Heart right ventricle (tissue), 16 donors: ENCODE data around the gene RBBP5. TPM values are rescaled to one million over a fixed set of nuclear protein-coding genes. Genes with fewer than 3 reads are reported as not detected.

Source experiments
- ATAC-seq, 8 donors: fragments of 200-7000 bp; cut with Tn5 transposase; one replicate each; pipeline ENCODE4 v1.9.1; 2020; ENCODE audit warnings: mild to moderate bottlenecking in 8 of 8, moderate library complexity in 8 of 8, moderate number of reproducible peaks in 1 of 8
- DNase-seq, 2 donors: peaks; one replicate each; pipeline ENCODE4 v3.0.0-alpha.2; 2020
- H3K27ac ChIP-seq, 10 donors: fragments of 200-600 bp; sonication (generic) in 2 of 10; one replicate each; pipeline versions ENCODE4 v1.5.0 to v1.8.0; 2020 to 2022; ENCODE audit warnings: mild to moderate bottlenecking in 3 of 10
- H3K27me3 ChIP-seq, 7 donors: fragments of 200-600 bp; one replicate each; pipeline ENCODE4 v1.8.0; 2021 to 2022; ENCODE audit warnings: mild to moderate bottlenecking in 2 of 7
- H3K36me3 ChIP-seq, 9 donors: fragments of 200-600 bp; sonication (generic) in 1 of 9; one replicate each; pipeline versions ENCODE4 v1.5.0 to v1.8.0; 2020 to 2022; ENCODE audit warnings: mild to moderate bottlenecking in 2 of 9
- H3K4me1 ChIP-seq, 9 donors: fragments of 200-600 bp; sonication (generic) in 1 of 9; one replicate each; pipeline versions ENCODE4 v1.5.0 to v1.8.0; 2020 to 2022; ENCODE audit warnings: mild to moderate bottlenecking in 4 of 9
- H3K4me3 ChIP-seq, 10 donors: fragments of 200-600 bp; sonication (generic) in 2 of 10; one replicate each; pipeline versions ENCODE4 v1.5.0 to v1.8.0; 2020 to 2022; ENCODE audit warnings: mild to moderate bottlenecking in 7 of 10, moderate library complexity in 2 of 10
- H3K9me3 ChIP-seq, 11 donors: fragments of 200-600 bp in 10 of 11; sonication (generic) in 2 of 11; one replicate each; pipeline versions ENCODE4 v1.5.0 to v1.8.0; 2013 to 2022; ENCODE audit warnings: mild to moderate bottlenecking in 2 of 11, control low read depth in 1 of 11, moderate library complexity in 1 of 11
- CTCF ChIP-seq, 9 donors: fragments of 200-600 bp; sonication (generic) in 2 of 9; IDR thresholded peaks; one replicate each; pipeline versions ENCODE4 v1.5.0 to v1.8.0; 2021 to 2022; ENCODE audit warnings: antibody characterized with exemption in 9 of 9, mild to moderate bottlenecking in 5 of 9, moderate library complexity in 1 of 9
- WGBS, 2 donors: extraction: QIAGEN DNeasy Blood & Tissue Kit; methylation state at CpG; one replicate each; pipeline ENCODE4 v1.1.7; 2013; ENCODE audit warnings: inconsistent platforms in 1 of 2; 5-methylcytosine and 5-hydroxymethylcytosine counted together
- intact Hi-C, 10 donors: fragments of 100-400 bp; cut with DNase I; formaldehyde crosslinking; loops; one replicate each; pipeline versions ENCODE4 v1.11.1 to v1.14.2; 2022
- polyA plus RNA-seq, 2 donors: library from polyadenylated mRNA; stranded (reverse); fragments of 200-250 nt; gene quantifications; one replicate each; pipeline ENCODE4 v1.2.3, GENCODE V29; 2013
- total RNA-seq, 10 donors: library from RNA; stranded (reverse); fragmentation: NEBNext Ultra II Directional in 3 of 10; extraction: Animal tissue kit (Norgen Biotek cat#: 25700) in 3 of 10; gene quantifications; one replicate each; pipeline versions ENCODE4 v1.2.1 to v1.2.4, GENCODE V29; 2021 to 2023
- donor health status: Arrhythmogenic right ventricular cardiomyopathy.
- donor health status: ischemic (EF 13 %, LVEDD 7.1; RV severe dilation, severe dysfunction).
- donor health status: healthy with polysubstance abuse.
- donor health status: DM: no; HTN: yes; CAD: no.
- donor health status: DM: no; HTN: no; CAD: no.
- donor health status: ischemic (EF 25% LVEDD 6.9; RV normal size, moderate dysfunction).
- donor health status: ischemic (EF 25% LVEDD 5.7; RV mildly dilated, moderate dysfunction).
- donor health status: healthy.
- donor health status: DM: yes; HTN: yes; CAD: no.
- donor health status: Ischemic cardiomyopathy.
- donor health status: ischemic (EF 35%, LVEDD 5.7; RV mildly dilated, moderate dysfunction).
- donor health status: nonischemic (EF 11% LVEDD 7.7; RV severe dilation, severe dysfunction).
- donor health status: DM: yes; HTN: yes; CAD: no.
- donor health status: PGD.
- donor health status: ischemic (EF 29% LVEDD 5.4; RV normal size, mild dysfunction).
- donor health status: nonischemic (EF 23%, LVEDD 6.1; RV moderate dilation, normal function).

RBBP5 gene
- total and polyA plus RNA-seq, 12 donors: 3.4 to 12.4 (median 9.0) TPM

GRCh38 chr1:205057808-205058575 is 63.8 kb downstream of the RBBP5 start:
- no peak overlapping the region for H3K27ac ChIP-seq
- no peak for TF ChIP-seq CTCF (IDR thresholded peaks at IDR 0.05)
- H3K9me3 ChIP-seq: no peaks in the 10 kb centered on the region
- peaks cover 0 to 18% (median 11%) of the 10 kb centered on the region in 7 donors for H3K27me3 ChIP-seq
- intact Hi-C loops: loop anchor here in 3 of 10 donors (5.0 to 10.0 kb wide), 3 partner anchors 71 to 253 kb away; no protein-coding TSS in a partner anchor
- ATAC-seq (no peak), DNase-seq (no peak)
- no peaks in the 10 kb centered on the region for H3K36me3 ChIP-seq
- WGBS, 2 donors: 89 to 94% methylated on average over 19 of the region's 19 CpGs
- H3K4me3 ChIP-seq: no peak overlapping the region
- peaks cover 0 to 7% (median 4%) of the 10 kb centered on the region in 9 donors for H3K4me1 ChIP-seq

GRCh38 chr1:205056956-205057568 is 64.7 kb downstream of the RBBP5 start:
- Histone ChIP-seq H3K9me3 (no peaks in the 10 kb centered on the region), H3K4me3 (no peak overlapping the region), H3K27me3 (peaks cover 0 to 23% (median 14%) of the 10 kb centered on the region in 7 donors), H3K36me3 (no peaks in the 10 kb centered on the region), H3K27ac (no peak overlapping the region), H3K4me1 (peaks cover 0 to 7% (median 4%) of the 10 kb centered on the region in 9 donors)
- no peak for TF ChIP-seq CTCF (IDR thresholded peaks at IDR 0.05)
- intact Hi-C loops: loop anchor here in 3 of 10 donors (5.0 to 10.0 kb wide), 3 partner anchors 70 to 252 kb away; no protein-coding TSS in a partner anchor
- WGBS, 2 donors: 94% methylated on average over 6 of the region's 6 CpGs
- ATAC-seq: no peak
- DNase-seq: no peak

GRCh38 chr1:205056188-205056611 is 65.6 kb downstream of the RBBP5 start:
- Histone ChIP-seq H3K27ac (no peak overlapping the region), H3K9me3 (no peaks in the 10 kb centered on the region), H3K36me3 (no peaks in the 10 kb centered on the region), H3K27me3 (peaks cover 0 to 23% (median 14%) of the 10 kb centered on the region in 7 donors), H3K4me1 (no peaks in the 10 kb centered on the region), H3K4me3 (no peak overlapping the region)
- TF ChIP-seq CTCF (IDR thresholded peaks at IDR 0.05): no peak
- 83% methylated on average over 13 of the region's 13 CpGs for WGBS, 2 donors
- DNase-seq (no peak), ATAC-seq (no peak)
- intact Hi-C loops: loop anchor here in 3 of 10 donors (5.0 to 10.0 kb wide), 3 partner anchors 69 to 251 kb away; no protein-coding TSS in a partner anchor

- H3K27me3 ChIP-seq: peaks cover 0 to 28% (median 14%) of the 10 kb centered on the region in 7 donors
- intact Hi-C loops: loop anchor here in 1 of 10 donors (10.0 kb wide), 1 partner anchor 249 kb away; no protein-coding TSS in a partner anchor
- DNase-seq: no peak
- H3K4me3 ChIP-seq: no peak overlapping the region
- no peaks in the 10 kb centered on the region for H3K4me1 ChIP-seq
- no peaks in the 10 kb centered on the region for H3K36me3 ChIP-seq
- TF ChIP-seq CTCF (IDR thresholded peaks at IDR 0.05): no peak
- H3K27ac ChIP-seq: no peak overlapping the region
- ATAC-seq: no peak
- H3K9me3 ChIP-seq: no peaks in the 10 kb centered on the region
- 53 to 55% methylated on average over 6 to 7 of the region's 7 CpGs for WGBS, 2 donors
These were observed 67.8 kb downstream of the RBBP5 start for GRCh38 chr1:205054013-205054412.
